Activated CD8-positive, alpha-beta T cell treated with anti-CD3 and anti-CD28 coated beads, Interleukin-2, amount 10 ng/mL, durations not matched to agents 7 days and 5 days (primary cell): ENCODE measurements around the gene RNF13. TPM values are rescaled to one million over a fixed set of nuclear protein-coding genes. Genes with fewer than 3 reads are reported as not detected.

Experiments
- ATAC-seq: fragments of 150-1000 bp; cut with Tn5 transposase; one replicate; pipeline ENCODE4 v1.10.0; 2021; ENCODE audit warnings: moderate library complexity
- CTCF ChIA-PET: fragments of 350-600 bp; sonication (Branson Sonifier 250); formaldehyde crosslinking; loops from one replicate; lab custom pipeline; 2021; ENCODE audit warnings: antibody characterized with exemption; lab: Charles Lee
- POLR2A ChIA-PET: fragments of 350-600 bp; sonication (Branson Sonifier 250); formaldehyde crosslinking; loops from one replicate; lab custom pipeline; 2021; ENCODE audit warnings: antibody characterized with exemption; lab: Charles Lee
- DNase-seq: peaks from one replicate; pipeline ENCODE4 v3.0.0-alpha.2; 2020
- H3K27ac Mint-ChIP-seq: one replicate; pipeline ENCODE4 v1.8.0; 2021; ENCODE audit warnings: mild to moderate bottlenecking, mixed read lengths
- H3K27me3 Mint-ChIP-seq: one replicate; pipeline ENCODE4 v1.8.0; 2021; ENCODE audit warnings: low read depth, mixed read lengths
- H3K36me3 Mint-ChIP-seq: one replicate; pipeline ENCODE4 v1.8.0; 2021; ENCODE audit warnings: low read depth, mixed read lengths
- H3K4me1 Mint-ChIP-seq: one replicate; pipeline ENCODE4 v1.8.0; 2021; ENCODE audit warnings: low read depth, mixed read lengths
- H3K4me3 Mint-ChIP-seq: one replicate; pipeline ENCODE4 v1.8.0; 2021; ENCODE audit warnings: mild to moderate bottlenecking, mixed read lengths
- H3K9me3 Mint-ChIP-seq: one replicate; pipeline ENCODE4 v1.8.0; 2022; ENCODE audit warnings: mixed read lengths; ENCODE audit not compliant: insufficient read depth
- total RNA-seq, 2 experiments: library from RNA; stranded (reverse); gene quantifications; one replicate each; pipeline ENCODE4 v1.2.3, GENCODE V29; 2021

Gene RNF13
- total RNA-seq, 2 experiments from 2014 or later, result 30.6 to 31.3 TPM

GRCh38 chr3:150006794-150007193 is 193.8 kb downstream of the RNF13 start:
- no peaks in the 10 kb centered on the region for H3K9me3 Mint-ChIP-seq
- no peak overlapping the region for H3K4me3 Mint-ChIP-seq

More at GRCh38 chr3:150006794-150007193, 193.8 kb downstream of the RNF13 start:
- H3K27ac Mint-ChIP-seq, result no peak overlapping the region
- H3K4me1 Mint-ChIP-seq, result no peaks in the 10 kb centered on the region
- DNase-seq (no peak), ATAC-seq (no peak)
- ChIA-PET CTCF (no interaction called here), POLR2A (no interaction called here)
- H3K36me3 Mint-ChIP-seq, result no peaks in the 10 kb centered on the region
- H3K27me3 Mint-ChIP-seq, result peaks cover 7% of the 10 kb centered on the region

Other genes with a start within 250 kb of the RNF13 start
- gene WWTR1, start 155.2 kb upstream of the RNF13 start, total RNA-seq, result under 1 TPM; 0.31 to 0.53 TPM
- 10 to 100 TPM; 32.3 to 35.1 TPM for gene COMMD2, start 60.7 kb upstream of the RNF13 start, total RNA-seq
- gene ANKUB1, start 20.7 kb upstream of the RNF13 start, total RNA-seq, result not detected
- gene PFN2, start 157.7 kb downstream of the RNF13 start, total RNA-seq, result under 1 TPM in 1 of 2 experiments, not detected in 1; 0.53 TPM